HG03135 (cell line): ENCODE measurements around the gene MN1.

Source experiments
- ATAC-seq: cut with Tn5 transposase; IDR thresholded peaks from one replicate; pipeline ENCODE4 v1.9.1; 2021; ENCODE audit warnings: mild to moderate bottlenecking, moderate library complexity; ENCODE audit not compliant: unreplicated experiment

The MN1 gene

GRCh38 chr22:27801616-27802345, at the start of gene MN1:
MN1 (minus strand) TSS chr22:27801756; CDS start chr22:27800543, 1,213 bp downstream.
- ATAC-seq = no peak

- no peak for ATAC-seq
Observed at GRCh38 chr22:27850000-27850521, 48.5 kb upstream of the MN1 start.

GRCh38 chr22:27848005-27848404, 46.4 kb upstream of the MN1 start:
- ATAC-seq = no peak

- no peak for ATAC-seq
Observed at GRCh38 chr22:27846910-27847309, 45.4 kb upstream of the MN1 start.

- ATAC-seq = no peak
Observed at GRCh38 chr22:27846248-27846757, 44.7 kb upstream of the MN1 start.

- ATAC-seq = no peak
Observed at GRCh38 chr22:27845644-27846043, 44.1 kb upstream of the MN1 start.

- no peak for ATAC-seq
Observed at GRCh38 chr22:27844656-27845591, 43.4 kb upstream of the MN1 start.

- no peak for ATAC-seq
Observed at GRCh38 chr22:27844256-27844655, 42.7 kb upstream of the MN1 start.

GRCh38 chr22:27843441-27843840, 41.9 kb upstream of the MN1 start:
- ATAC-seq = no peak

- no peak for ATAC-seq
Observed at GRCh38 chr22:27842669-27843431, 41.3 kb upstream of the MN1 start.

- no peak for ATAC-seq
Observed at GRCh38 chr22:27842201-27842600, 40.6 kb upstream of the MN1 start.

- ATAC-seq = no peak
Observed at GRCh38 chr22:27840436-27840835, 38.9 kb upstream of the MN1 start.

GRCh38 chr22:27839057-27839660, 37.6 kb upstream of the MN1 start:
- ATAC-seq = no peak

GRCh38 chr22:27836181-27836580, 34.6 kb upstream of the MN1 start:
- ATAC-seq = no peak

- ATAC-seq = no peak
Observed at GRCh38 chr22:27835446-27835845, 33.9 kb upstream of the MN1 start.

GRCh38 chr22:27834364-27835185, 33.0 kb upstream of the MN1 start:
- ATAC-seq = no peak

GRCh38 chr22:27833803-27834202, 32.2 kb upstream of the MN1 start:
- ATAC-seq = no peak

- ATAC-seq = no peak
Observed at GRCh38 chr22:27832606-27833005, 31.1 kb upstream of the MN1 start.

GRCh38 chr22:27829620-27830019, 28.1 kb upstream of the MN1 start:
- ATAC-seq = no peak
